Colonic mucosa (tissue), 4 donors: Measurements from ENCODE around the gene TGM2. TPM values are rescaled to one million over a fixed set of nuclear protein-coding genes. Genes with fewer than 3 reads are reported as not detected.

Experiments
- DNase-seq: peaks from one replicate; pipeline ENCODE4 v3.0.0-alpha.2; 2020
- H3K27ac ChIP-seq: fragments of 200-600 bp; one replicate; pipeline ENCODE4 v1.8.0; 2021
- H3K27me3 ChIP-seq: fragments of 200-600 bp; one replicate; pipeline ENCODE4 v1.8.0; 2021
- H3K36me3 ChIP-seq: fragments of 200-600 bp; one replicate; pipeline ENCODE4 v1.8.0; 2021
- H3K4me1 ChIP-seq: fragments of 200-600 bp; one replicate; pipeline ENCODE4 v1.8.0; 2021; ENCODE audit warnings: mild to moderate bottlenecking
- H3K4me3 ChIP-seq: fragments of 200-600 bp; one replicate; pipeline ENCODE4 v1.8.0; 2021
- H3K9ac ChIP-seq, 2 donors: one replicate each; pipeline ENCODE4 v1.7.0; 2013; ENCODE audit warnings: control low read depth in 2 of 2, low read depth in 2 of 2, low read length in 2 of 2
- H3K9me3 ChIP-seq: fragments of 200-600 bp; one replicate; pipeline ENCODE4 v1.8.0; 2021
- intact Hi-C: fragments of 100-400 bp; cut with DNase I; formaldehyde crosslinking; loops from one replicate; pipeline ENCODE4 v1.14.1; 2022
- total RNA-seq, 2 donors: library from RNA; stranded (reverse); fragmentation: NEBNext Ultra II Directional in 1 of 2; extraction: Animal tissue kit (Norgen Biotek cat#: 25700) in 1 of 2; gene quantifications; one replicate each; pipeline ENCODE4 v1.2.1, GENCODE V29; 2021
- TF ChIP-seq, protein P1 (sequence below): fragments of 200-600 bp; IDR thresholded peaks from one replicate; pipeline ENCODE4 v1.8.0; 2022; ENCODE audit warnings: antibody characterized with exemption, mild to moderate bottlenecking
- donor health status: healthy.
- donor health status: DM: no; HTN: no; CAD: no.
- donor health status: DM: no; HTN: no; CAD: no.

TGM2 gene
- total RNA-seq, 2 donors from 2014 or later, result 14.5 to 32.8 TPM

DNA sequence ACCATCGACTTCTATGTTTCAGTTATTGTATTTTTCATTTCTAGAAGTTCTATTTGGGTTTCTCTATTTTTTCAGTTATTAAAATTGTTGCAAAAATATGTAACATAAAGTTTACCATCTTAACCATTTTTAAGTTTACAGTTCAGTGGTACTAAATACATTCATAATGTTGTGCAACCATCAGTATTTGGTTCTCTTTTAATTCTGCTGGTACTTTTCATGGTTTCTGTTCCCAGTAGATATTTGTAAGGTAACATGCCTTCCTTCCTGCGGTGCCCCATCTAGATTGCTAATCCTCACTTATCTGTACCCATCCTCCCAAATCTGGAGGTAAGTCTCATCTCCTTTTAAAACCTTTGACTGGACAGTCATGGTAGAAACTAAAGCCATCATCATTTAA, 47.9 kb downstream of the TGM2 start:
- Histone ChIP-seq H3K4me3 (no peak overlapping the region), H3K27ac (no peak overlapping the region), H3K9ac (no peak overlapping the region), H3K27me3 (no peaks in the 10 kb centered on the region), H3K36me3 (no peaks in the 10 kb centered on the region), H3K4me1 (no peaks in the 10 kb centered on the region), H3K9me3 (no peaks in the 10 kb centered on the region)
- no peak for DNase-seq
- intact Hi-C loops, result no loop called here
- TF ChIP-seq, protein P1, sequence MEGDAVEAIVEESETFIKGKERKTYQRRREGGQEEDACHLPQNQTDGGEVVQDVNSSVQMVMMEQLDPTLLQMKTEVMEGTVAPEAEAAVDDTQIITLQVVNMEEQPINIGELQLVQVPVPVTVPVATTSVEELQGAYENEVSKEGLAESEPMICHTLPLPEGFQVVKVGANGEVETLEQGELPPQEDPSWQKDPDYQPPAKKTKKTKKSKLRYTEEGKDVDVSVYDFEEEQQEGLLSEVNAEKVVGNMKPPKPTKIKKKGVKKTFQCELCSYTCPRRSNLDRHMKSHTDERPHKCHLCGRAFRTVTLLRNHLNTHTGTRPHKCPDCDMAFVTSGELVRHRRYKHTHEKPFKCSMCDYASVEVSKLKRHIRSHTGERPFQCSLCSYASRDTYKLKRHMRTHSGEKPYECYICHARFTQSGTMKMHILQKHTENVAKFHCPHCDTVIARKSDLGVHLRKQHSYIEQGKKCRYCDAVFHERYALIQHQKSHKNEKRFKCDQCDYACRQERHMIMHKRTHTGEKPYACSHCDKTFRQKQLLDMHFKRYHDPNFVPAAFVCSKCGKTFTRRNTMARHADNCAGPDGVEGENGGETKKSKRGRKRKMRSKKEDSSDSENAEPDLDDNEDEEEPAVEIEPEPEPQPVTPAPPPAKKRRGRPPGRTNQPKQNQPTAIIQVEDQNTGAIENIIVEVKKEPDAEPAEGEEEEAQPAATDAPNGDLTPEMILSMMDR, result no peak

DNA sequence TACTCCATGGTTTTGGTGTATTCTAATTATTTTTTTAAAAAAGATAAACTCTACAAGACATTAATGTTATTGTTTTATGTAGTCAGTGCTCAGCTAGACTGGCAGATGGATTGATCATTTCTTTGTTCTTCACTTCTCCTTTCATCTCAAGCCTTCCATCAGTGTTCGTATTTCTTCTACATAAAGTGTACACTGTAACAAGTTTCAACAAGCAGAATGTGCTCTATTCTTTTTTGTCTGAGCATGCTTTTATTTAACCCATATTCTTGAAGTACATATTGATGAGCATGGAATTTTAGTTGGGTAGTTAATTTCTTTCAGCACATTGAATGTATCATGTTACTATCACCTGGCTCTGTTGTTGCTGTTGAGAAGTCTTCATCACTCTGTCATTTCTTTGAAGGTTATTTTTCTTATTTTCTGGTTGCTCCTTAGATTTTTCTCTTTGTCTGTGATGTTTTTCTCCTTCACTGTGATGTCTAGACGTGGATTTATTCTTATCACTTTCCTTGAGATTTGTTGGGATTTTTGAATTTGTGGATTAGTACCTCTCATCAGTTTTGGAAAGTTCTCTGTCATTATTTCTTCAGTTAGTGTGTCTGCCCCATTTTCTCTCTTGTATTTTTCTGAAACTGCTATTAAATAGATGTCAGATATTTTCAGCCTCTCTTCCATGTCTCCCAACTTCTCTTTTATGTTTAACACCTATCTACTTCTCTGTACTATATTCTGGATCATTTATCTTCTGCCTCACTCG, 48.5 kb downstream of the TGM2 start:
- no peaks in the 10 kb centered on the region for H3K36me3 ChIP-seq
- intact Hi-C loops, result no loop called here
- no peak for DNase-seq
- H3K4me3 ChIP-seq, result no peak overlapping the region
- TF ChIP-seq, protein P1, result no peak
- no peaks in the 10 kb centered on the region for H3K27me3 ChIP-seq
- no peaks in the 10 kb centered on the region for H3K9me3 ChIP-seq
- no peak overlapping the region for H3K27ac ChIP-seq
- no peak overlapping the region for H3K9ac ChIP-seq
- no peaks in the 10 kb centered on the region for H3K4me1 ChIP-seq

DNA sequence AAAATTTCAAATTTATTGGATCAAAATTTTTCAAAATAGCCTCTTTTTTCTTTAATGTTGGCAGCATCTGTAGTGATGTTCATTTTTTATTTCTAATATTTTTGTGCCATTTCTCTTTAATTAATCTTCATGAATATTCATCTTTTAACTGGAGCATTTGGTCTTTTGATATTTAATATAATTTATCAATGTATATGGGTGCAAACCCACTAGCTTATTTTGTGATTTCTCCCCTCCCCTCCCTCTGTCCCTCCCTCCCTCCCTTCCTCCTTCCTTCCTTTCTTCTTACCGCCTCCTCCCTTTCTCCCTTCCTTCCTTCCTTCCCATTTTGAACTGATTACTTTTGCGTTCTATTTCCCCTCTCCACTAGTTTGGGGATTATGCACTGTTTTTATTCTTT, 49.2 kb downstream of the TGM2 start:
- Histone ChIP-seq H3K9ac (no peak overlapping the region), H3K27ac (no peak overlapping the region), H3K36me3 (no peaks in the 10 kb centered on the region), H3K9me3 (no peaks in the 10 kb centered on the region), H3K4me1 (no peaks in the 10 kb centered on the region), H3K4me3 (no peak overlapping the region), H3K27me3 (no peaks in the 10 kb centered on the region)
- no peak for DNase-seq
- TF ChIP-seq, protein P1, result no peak
- intact Hi-C loops, result no loop called here

DNA sequence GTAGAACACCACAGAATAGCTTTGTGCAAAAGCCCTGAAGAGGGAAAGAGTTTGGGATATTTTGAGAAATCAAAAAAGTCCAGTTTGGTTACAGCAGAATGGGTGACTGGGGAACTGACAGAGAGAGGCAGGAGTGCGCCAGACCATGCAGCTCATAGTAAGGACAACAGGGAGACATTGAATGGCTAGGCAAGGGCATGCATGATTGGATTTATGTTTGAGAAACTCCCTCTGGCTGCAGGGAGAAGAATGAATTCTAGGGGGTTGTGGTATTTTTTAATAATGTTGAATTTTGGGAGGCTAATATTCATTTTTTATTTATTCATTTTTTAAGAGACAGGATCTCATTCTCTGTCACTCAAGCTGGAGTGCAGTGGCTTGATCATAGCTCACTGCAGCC, 49.9 kb downstream of the TGM2 start:
- intact Hi-C loops, result no loop called here
- H3K4me3 ChIP-seq, result no peak overlapping the region

DNA sequence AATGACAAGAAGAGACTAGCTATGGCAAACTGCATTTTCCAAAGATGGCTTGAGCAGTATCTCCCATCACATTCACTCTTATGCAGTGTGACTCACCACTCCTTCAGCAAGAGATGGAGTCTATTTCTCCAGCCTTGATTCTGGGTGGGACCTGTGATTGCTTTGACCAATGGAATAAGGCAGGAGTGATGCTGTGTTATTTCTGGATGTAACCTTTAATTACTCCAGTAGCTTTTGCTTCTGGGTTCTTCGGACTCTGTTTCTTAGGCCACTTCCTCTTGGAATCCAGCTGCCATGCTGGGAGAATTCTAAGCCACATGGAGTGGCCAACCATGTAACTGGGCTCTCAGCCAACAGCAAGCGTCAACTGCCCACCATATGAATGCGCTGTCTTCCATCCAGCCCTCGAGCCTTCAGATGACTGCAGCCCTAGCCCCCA, 50.7 kb downstream of the TGM2 start:
- Histone ChIP-seq H3K27ac (no peak overlapping the region), H3K4me1 (peaks cover 12% of the 10 kb centered on the region)

More for the DNA sequence above, 49.9 kb downstream of the TGM2 start:
- no peak for DNase-seq
- no peaks in the 10 kb centered on the region for H3K9me3 ChIP-seq
- H3K36me3 ChIP-seq, result no peaks in the 10 kb centered on the region
- H3K9ac ChIP-seq, result no peak overlapping the region
- no peaks in the 10 kb centered on the region for H3K27me3 ChIP-seq
- TF ChIP-seq, protein P1, result no peak
- peaks cover 4% of the 10 kb centered on the region for H3K4me1 ChIP-seq
- H3K27ac ChIP-seq, result no peak overlapping the region

More for the DNA sequence above, 50.7 kb downstream of the TGM2 start:
- TF ChIP-seq, protein P1, result no peak
- Histone ChIP-seq H3K9ac (no peak overlapping the region), H3K36me3 (no peaks in the 10 kb centered on the region), H3K9me3 (no peaks in the 10 kb centered on the region), H3K27me3 (no peaks in the 10 kb centered on the region), H3K4me3 (no peak overlapping the region)
- DNase-seq, result no peak
- intact Hi-C loops, result loop anchor here (5.0 kb wide), 1 partner anchor 53 kb away; the partner anchor contains the start of gene TGM2
